ENCODE measurements around the gene DPH2.

- TF ChIP-seq POLR2A (IDR thresholded peaks at IDR 0.05) (no peak), CTCF (IDR thresholded peaks at IDR 0.05) (no peak)
These were observed 47.1 kb downstream of the DPH2 start for GRCh38 chr1:44016890-44017400.
